HepG2 (cell line): ENCODE measurements around the gene SUPT4H1. TPM values are rescaled to one million over a fixed set of nuclear protein-coding genes. Genes with fewer than 3 reads are reported as not detected.
A peak's percentile ranks its signal among the peaks of the same experiment; 100 is the strongest.

Experiments used
- ARID2 ChIP-seq: sonication (generic); formaldehyde crosslinking; IDR thresholded peaks from 2 replicates; pipeline ENCODE4 v1.8.1; 2022; ENCODE audit warnings: mild to moderate bottlenecking, missing genetic modification reagents, borderline replicate concordance
- KAT8 ChIP-seq: IDR thresholded peaks from 2 replicates; pipeline ENCODE4 v1.6.1; 2016; ENCODE audit warnings: missing genetic modification reagents, missing compliant biosample characterization
- MYNN ChIP-seq: sonication (generic); formaldehyde crosslinking; IDR thresholded peaks from 2 replicates; pipeline ENCODE4 v1.4.0; 2020; ENCODE audit warnings: mild to moderate bottlenecking, low read depth, missing genetic modification reagents
- NR3C1 ChIP-seq: sonication (generic); formaldehyde crosslinking; IDR thresholded peaks from 2 replicates; pipeline ENCODE4 v1.4.0; 2020; ENCODE audit warnings: missing genetic modification reagents
- PRMT3 ChIP-seq: sonication (generic); formaldehyde crosslinking; IDR thresholded peaks from 2 replicates; pipeline ENCODE4 v1.8.1; 2022; ENCODE audit warnings: low read depth, mild to moderate bottlenecking, moderate library complexity, missing genetic modification reagents, borderline replicate concordance
- PRPF4 ChIP-seq: fragments of 200-400 bp; formaldehyde crosslinking; IDR thresholded peaks from 2 replicates; pipeline ENCODE4 v1.6.1; 2016; ENCODE audit warnings: low read length, low read depth; ENCODE audit not compliant: poor library complexity, severe bottlenecking
- RBFOX2 ChIP-seq: fragments of 200-400 bp; formaldehyde crosslinking; IDR thresholded peaks from 2 replicates; pipeline ENCODE4 v1.6.1; 2017; ENCODE audit warnings: low read depth, mild to moderate bottlenecking, low read length
- TAF15 ChIP-seq: fragments of 200-400 bp; formaldehyde crosslinking; IDR thresholded peaks from one replicate; pipeline ENCODE4 v1.6.1; 2018; ENCODE audit warnings: mild to moderate bottlenecking, low read depth, low read length; ENCODE audit not compliant: poor library complexity, severe bottlenecking
- YY1 ChIP-seq: IDR thresholded peaks from 2 replicates; pipeline ENCODE4 v1.6.1; 2011; ENCODE audit warnings: low read length, low read depth, moderate library complexity, mild to moderate bottlenecking; ENCODE audit not compliant: insufficient read depth, insufficient replicate concordance
- ZMAT3 ChIP-seq: sonication (generic); formaldehyde crosslinking; conservative IDR thresholded peaks from 2 replicates; pipeline ENCODE4 v1.7.0; 2021; ENCODE audit warnings: missing genetic modification reagents
- ZNF326 ChIP-seq: sonication (generic); formaldehyde crosslinking; IDR thresholded peaks from 2 replicates; pipeline ENCODE4 v1.4.0; 2020; ENCODE audit warnings: missing genetic modification reagents, borderline replicate concordance
- ZNF33A ChIP-seq: sonication (generic); formaldehyde crosslinking; IDR thresholded peaks from 2 replicates; pipeline ENCODE4 v1.5.1; 2020; ENCODE audit warnings: missing genetic modification reagents, mild to moderate bottlenecking, moderate library complexity, borderline replicate concordance
- ZNF589 ChIP-seq: sonication (generic); formaldehyde crosslinking; conservative IDR thresholded peaks from 2 replicates; pipeline ENCODE4 v1.8.0; 2022; ENCODE audit warnings: mild to moderate bottlenecking, moderate library complexity, missing genetic modification reagents
- ZNF660 ChIP-seq: sonication (generic); formaldehyde crosslinking; IDR thresholded peaks from 2 replicates; pipeline ENCODE4 v1.5.1; 2020; ENCODE audit warnings: mild to moderate bottlenecking, low read depth, missing genetic modification reagents, borderline replicate concordance
- ZNF792 ChIP-seq: IDR thresholded peaks from 2 replicates; pipeline ENCODE4 v1.6.1; 2016
- ZSCAN30 ChIP-seq: sonication (generic); formaldehyde crosslinking; IDR thresholded peaks from 2 replicates; pipeline ENCODE4 v1.5.0; 2020; ENCODE audit warnings: mild to moderate bottlenecking, missing genetic modification reagents
- ZSCAN31 ChIP-seq: sonication (generic); formaldehyde crosslinking; IDR thresholded peaks from 2 replicates; pipeline ENCODE4 v1.5.0; 2020; ENCODE audit warnings: low read depth, mild to moderate bottlenecking, missing genetic modification reagents
- polyA plus RNA-seq, 8 experiments: library from polyadenylated mRNA; depleted of rRNA in 3 of 8; stranded (reverse) in 7 of 8; unstranded in 1 of 8; fragments of >200 nt; fragmentation: Illumina TruSeq in 4 of 8; extraction: Trizol in 4 of 8; gene quantifications; 2 replicates each; pipeline versions ENCODE4 v1.2.1 to v1.2.3, GENCODE V29; 2011 to 2016; ENCODE audit warnings: low read depth in 4 of 8, missing spikeins in 1 of 8, mixed read lengths in 1 of 8; ENCODE audit not compliant: insufficient read depth in 1 of 8
- total RNA-seq, 5 experiments: library from RNA; depleted of rRNA; stranded (reverse); fragments of >200 nt; fragmentation: Illumina TruSeq; extraction: Trizol; gene quantifications; 2 replicates each; pipeline ENCODE4 v1.2.3, GENCODE V29; 2016; ENCODE audit warnings: low read depth in 1 of 5
- TF ChIP-seq, protein P1 (sequence below): sonication (generic); formaldehyde crosslinking; IDR thresholded peaks from 2 replicates; pipeline ENCODE4 v1.5.0; 2020; ENCODE audit warnings: mild to moderate bottlenecking, missing genetic modification reagents, borderline replicate concordance
- TF ChIP-seq, protein P2 (sequence below): sonication (generic); formaldehyde crosslinking; conservative IDR thresholded peaks from 2 replicates; pipeline ENCODE4 v1.8.1; 2023; ENCODE audit warnings: missing genetic modification reagents
- TF ChIP-seq, protein P3 (sequence below): sonication (generic); formaldehyde crosslinking; IDR thresholded peaks from 2 replicates; pipeline ENCODE4 v1.5.1; 2020; ENCODE audit warnings: missing genetic modification reagents, mild to moderate bottlenecking, borderline replicate concordance
- TF ChIP-seq, protein P4 (sequence below): sonication (generic); formaldehyde crosslinking; IDR thresholded peaks from 2 replicates; pipeline ENCODE4 v1.5.0; 2020; ENCODE audit warnings: missing genetic modification reagents

Gene SUPT4H1
- total and polyA plus RNA-seq, 2 of the 13 experiments (the other 11 are each of a cell fraction or from before 2014, with no cell fraction given) = 155 to 244 TPM

DNA sequence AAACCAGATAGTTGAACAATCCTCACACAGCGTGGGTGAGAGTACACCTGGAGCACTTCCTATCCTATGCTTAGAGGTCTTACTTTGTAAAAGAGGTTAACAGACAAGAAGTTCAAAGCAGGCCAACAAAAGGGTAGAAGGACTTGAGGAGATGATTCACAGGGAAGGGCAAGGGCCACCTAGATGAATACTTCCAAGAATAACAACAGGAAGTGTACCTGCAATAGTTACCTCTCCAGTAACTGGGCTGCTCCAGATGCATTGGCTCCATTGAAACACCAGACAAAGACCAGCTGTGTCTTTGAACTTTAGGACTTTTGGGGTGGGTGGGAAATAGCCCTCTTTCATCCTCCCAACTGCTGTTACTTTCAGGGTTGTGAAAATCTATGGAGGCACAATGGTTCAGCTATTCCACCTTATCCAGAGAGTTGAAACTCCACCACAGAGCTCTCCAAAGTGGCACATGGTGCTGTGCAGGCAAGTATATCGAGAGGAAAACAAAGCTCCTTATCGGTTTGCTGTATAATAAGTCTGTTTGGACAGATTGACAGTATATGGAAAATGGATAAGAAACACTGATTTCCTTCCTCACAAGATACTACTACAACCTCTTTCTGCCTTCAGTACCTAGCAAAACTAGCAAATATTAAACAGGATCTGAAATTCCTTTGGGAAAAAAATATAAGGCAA is 42.7 kb upstream of the SUPT4H1 start (continued):
- TF ChIP-seq, protein P1, sequence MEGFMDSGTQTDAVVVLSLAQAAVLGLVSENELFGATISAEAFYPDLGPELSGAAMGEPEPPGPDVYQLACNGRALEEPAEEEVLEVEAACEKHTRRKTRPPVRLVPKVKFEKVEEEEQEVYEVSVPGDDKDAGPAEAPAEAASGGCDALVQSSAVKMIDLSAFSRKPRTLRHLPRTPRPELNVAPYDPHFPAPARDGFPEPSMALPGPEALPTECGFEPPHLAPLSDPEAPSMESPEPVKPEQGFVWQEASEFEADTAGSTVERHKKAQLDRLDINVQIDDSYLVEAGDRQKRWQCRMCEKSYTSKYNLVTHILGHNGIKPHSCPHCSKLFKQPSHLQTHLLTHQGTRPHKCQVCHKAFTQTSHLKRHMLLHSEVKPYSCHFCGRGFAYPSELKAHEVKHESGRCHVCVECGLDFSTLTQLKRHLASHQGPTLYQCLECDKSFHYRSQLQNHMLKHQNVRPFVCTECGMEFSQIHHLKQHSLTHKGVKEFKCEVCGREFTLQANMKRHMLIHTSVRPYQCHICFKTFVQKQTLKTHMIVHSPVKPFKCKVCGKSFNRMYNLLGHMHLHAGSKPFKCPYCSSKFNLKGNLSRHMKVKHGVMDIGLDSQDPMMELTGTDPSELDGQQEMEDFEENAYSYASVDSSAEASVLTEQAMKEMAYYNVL (CRISPR knock-in tag) = peak; percentile 47; the same call in 1 of the 2 replicates
- TF ChIP-seq NR3C1 (CRISPR knock-in tag) (no peak), RBFOX2 (peak; percentile 64), TAF15 (no peak), ZSCAN30 (no peak), ZSCAN31 (CRISPR knock-in tag) (no peak), ZMAT3 (CRISPR knock-in tag) (no peak), ARID2 (CRISPR knock-in tag) (0 out of 2 replicates have a peak, but pooled peaks have one; percentile 49), ZNF589 (CRISPR knock-in tag) (no peak), ZNF660 (CRISPR knock-in tag) (no peak), ZNF33A (CRISPR knock-in tag) (no peak), YY1 (peak; percentile 58), KAT8 (CRISPR knock-in tag) (peak; percentile 40; the same call in 1 of the 2 replicates), ZNF792 (no peak), ZNF326 (CRISPR knock-in tag) (no peak), PRPF4 (no peak), MYNN (CRISPR knock-in tag) (peak; percentile 83; the same call in 1 of the 2 replicates), PRMT3 (CRISPR knock-in tag) (no peak)
- TF ChIP-seq, protein P2, sequence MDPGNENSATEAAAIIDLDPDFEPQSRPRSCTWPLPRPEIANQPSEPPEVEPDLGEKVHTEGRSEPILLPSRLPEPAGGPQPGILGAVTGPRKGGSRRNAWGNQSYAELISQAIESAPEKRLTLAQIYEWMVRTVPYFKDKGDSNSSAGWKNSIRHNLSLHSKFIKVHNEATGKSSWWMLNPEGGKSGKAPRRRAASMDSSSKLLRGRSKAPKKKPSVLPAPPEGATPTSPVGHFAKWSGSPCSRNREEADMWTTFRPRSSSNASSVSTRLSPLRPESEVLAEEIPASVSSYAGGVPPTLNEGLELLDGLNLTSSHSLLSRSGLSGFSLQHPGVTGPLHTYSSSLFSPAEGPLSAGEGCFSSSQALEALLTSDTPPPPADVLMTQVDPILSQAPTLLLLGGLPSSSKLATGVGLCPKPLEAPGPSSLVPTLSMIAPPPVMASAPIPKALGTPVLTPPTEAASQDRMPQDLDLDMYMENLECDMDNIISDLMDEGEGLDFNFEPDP (CRISPR knock-in tag) = no peak
- TF ChIP-seq, protein P3, sequence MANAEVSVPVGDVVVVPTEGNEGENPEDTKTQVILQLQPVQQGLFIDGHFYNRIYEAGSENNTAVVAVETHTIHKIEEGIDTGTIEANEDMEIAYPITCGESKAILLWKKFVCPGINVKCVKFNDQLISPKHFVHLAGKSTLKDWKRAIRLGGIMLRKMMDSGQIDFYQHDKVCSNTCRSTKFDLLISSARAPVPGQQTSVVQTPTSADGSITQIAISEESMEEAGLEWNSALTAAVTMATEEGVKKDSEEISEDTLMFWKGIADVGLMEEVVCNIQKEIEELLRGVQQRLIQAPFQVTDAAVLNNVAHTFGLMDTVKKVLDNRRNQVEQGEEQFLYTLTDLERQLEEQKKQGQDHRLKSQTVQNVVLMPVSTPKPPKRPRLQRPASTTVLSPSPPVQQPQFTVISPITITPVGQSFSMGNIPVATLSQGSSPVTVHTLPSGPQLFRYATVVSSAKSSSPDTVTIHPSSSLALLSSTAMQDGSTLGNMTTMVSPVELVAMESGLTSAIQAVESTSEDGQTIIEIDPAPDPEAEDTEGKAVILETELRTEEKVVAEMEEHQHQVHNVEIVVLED = peak; percentile 19; the same call in 1 of the 2 replicates
- TF ChIP-seq, protein P4, sequence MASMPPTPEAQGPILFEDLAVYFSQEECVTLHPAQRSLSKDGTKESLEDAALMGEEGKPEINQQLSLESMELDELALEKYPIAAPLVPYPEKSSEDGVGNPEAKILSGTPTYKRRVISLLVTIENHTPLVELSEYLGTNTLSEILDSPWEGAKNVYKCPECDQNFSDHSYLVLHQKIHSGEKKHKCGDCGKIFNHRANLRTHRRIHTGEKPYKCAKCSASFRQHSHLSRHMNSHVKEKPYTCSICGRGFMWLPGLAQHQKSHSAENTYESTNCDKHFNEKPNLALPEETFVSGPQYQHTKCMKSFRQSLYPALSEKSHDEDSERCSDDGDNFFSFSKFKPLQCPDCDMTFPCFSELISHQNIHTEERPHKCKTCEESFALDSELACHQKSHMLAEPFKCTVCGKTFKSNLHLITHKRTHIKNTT (CRISPR knock-in tag) = no peak
